ENCODE results near the gene PDE1C. TPM values are rescaled to one million over a fixed set of nuclear protein-coding genes. Genes with fewer than 3 reads are reported as not detected.

PDE1C gene
- total RNA-seq, 2 experiments from 2014 or later = not detected

- Mint-ChIP-seq H3K27ac (no peak overlapping the region), H3K9me3 (peaks cover 2% of the 10 kb centered on the region), H3K4me3 (no peak overlapping the region), H3K36me3 (no peaks in the 10 kb centered on the region), H3K27me3 (no peaks in the 10 kb centered on the region), H3K4me1 (ENCODE audit: low read depth) (no peaks in the 10 kb centered on the region)
- ChIA-PET CTCF (no interaction called here), POLR2A (no interaction called here)
- intact Hi-C loops (cut with micrococcal nuclease) = no loop called here
- DNase-seq = no peak
These were observed 293.6 kb downstream of the PDE1C start for GRCh38 chr7:31776616-31777015.

DNA sequence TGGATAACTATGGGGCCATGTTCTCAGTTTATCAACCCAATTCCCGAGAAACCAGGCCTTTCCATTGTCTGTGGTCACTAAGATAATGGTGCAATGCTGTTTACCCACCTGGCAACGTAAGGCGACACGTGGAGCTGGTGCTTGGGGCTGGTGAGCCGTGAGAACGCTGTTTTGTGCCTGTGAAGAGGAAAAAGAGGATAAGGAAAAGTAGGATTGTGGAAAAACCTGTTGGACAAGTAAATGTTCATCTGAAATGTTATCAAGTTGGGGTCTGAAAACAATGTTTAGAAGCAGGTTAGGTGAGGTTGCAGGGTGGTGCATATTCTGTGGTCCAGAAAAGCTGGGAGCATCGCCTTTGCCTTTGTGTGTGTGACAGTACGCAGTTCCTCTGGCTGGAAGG is 294.7 kb downstream of the PDE1C start:
- Mint-ChIP-seq H3K27me3 (no peaks in the 10 kb centered on the region), H3K27ac (no peak overlapping the region), H3K36me3 (no peaks in the 10 kb centered on the region), H3K4me3 (no peak overlapping the region), H3K9me3 (peaks cover 5% of the 10 kb centered on the region), H3K4me1 (ENCODE audit: low read depth) (no peaks in the 10 kb centered on the region)
- no peak for DNase-seq
- ChIA-PET CTCF (no interaction called here), POLR2A (no interaction called here)
- intact Hi-C loops (cut with micrococcal nuclease) = no loop called here

DNA sequence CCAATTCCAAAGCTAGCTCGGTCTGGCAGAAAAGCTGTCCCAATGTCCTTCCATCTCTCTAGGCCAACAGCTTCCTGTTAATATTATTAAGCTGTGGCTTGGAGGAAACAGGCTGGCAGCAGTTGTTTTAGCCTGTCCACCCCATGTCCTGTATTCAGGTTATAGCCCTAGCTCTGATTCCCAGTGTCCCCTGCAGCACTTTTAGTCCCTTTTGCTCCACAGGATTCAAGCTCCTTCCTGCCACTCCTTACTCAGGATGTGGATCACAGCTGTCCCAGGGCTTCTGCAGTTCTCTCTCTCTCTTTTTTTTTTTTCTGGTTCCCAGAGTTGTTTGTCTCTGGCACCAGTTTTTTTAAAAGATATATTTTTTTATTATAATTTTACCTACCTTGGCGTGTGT is 298.0 kb downstream of the PDE1C start:
- peaks cover 5% of the 10 kb centered on the region for H3K9me3 Mint-ChIP-seq
- POLR2A ChIA-PET = interaction anchor here (0.6 kb wide), 1 partner anchor 1193 kb away, joined by 4 read pairs; no protein-coding TSS in a partner anchor

DNA sequence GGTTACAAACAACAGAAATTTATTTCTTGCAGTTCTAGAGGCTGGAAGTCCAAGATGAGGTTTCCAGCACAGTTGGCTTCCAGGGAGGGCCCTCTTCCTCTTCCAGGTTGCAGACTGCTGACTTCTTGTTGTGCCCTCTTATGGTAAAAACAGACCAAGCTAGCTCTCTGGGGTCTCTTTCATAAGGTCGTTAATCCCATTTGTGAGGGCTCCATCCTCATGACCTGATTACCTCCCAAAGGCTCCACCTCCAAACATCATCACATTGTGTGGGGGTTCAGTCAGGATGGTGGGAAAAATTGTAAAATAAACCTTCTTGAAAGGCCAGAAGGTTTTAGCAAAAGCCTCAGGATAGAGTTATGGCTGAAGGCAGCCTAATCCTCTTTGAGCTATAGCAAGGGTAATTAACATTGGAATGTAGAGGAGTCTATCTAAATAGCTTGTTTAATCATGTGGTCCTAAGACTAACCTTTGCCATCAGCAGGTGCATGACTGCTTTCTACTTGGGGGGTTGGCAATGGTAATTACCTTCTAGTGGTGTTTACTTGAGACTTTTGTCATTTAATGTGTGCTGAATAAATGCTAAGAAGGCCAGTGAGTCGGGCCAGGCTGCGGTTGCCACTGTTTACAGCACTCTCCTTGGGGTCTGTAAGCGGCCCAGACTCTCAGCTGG is 302.4 kb downstream of the PDE1C start:
- Mint-ChIP-seq H3K27ac (no peak overlapping the region), H3K4me1 (ENCODE audit: low read depth) (no peaks in the 10 kb centered on the region), H3K27me3 (no peaks in the 10 kb centered on the region), H3K36me3 (no peaks in the 10 kb centered on the region), H3K4me3 (no peak overlapping the region), H3K9me3 (peaks cover 3% of the 10 kb centered on the region)
- no peak for DNase-seq
- ChIA-PET CTCF (no interaction called here), POLR2A (interaction anchor here (0.6 kb wide), 1 partner anchor 55 kb away, joined by 5 read pairs; no protein-coding TSS in a partner anchor)
- intact Hi-C loops (cut with micrococcal nuclease) = no loop called here

More for the DNA sequence above, 298.0 kb downstream of the PDE1C start:
- H3K36me3 Mint-ChIP-seq = no peaks in the 10 kb centered on the region
- H3K4me3 Mint-ChIP-seq = no peak overlapping the region
- no peaks in the 10 kb centered on the region for H3K4me1 Mint-ChIP-seq (ENCODE audit: low read depth)
- no peak overlapping the region for H3K27ac Mint-ChIP-seq
- no peaks in the 10 kb centered on the region for H3K27me3 Mint-ChIP-seq
- intact Hi-C loops (cut with micrococcal nuclease) = no loop called here
- DNase-seq = no peak
- CTCF ChIA-PET = no interaction called here

GRCh38 chr7:31764462-31764861 is 305.7 kb downstream of the PDE1C start:
- Mint-ChIP-seq H3K27me3 (no peaks in the 10 kb centered on the region), H3K9me3 (no peaks in the 10 kb centered on the region), H3K4me3 (no peak overlapping the region), H3K27ac (no peak overlapping the region), H3K4me1 (ENCODE audit: low read depth) (no peaks in the 10 kb centered on the region), H3K36me3 (no peaks in the 10 kb centered on the region)
- intact Hi-C loops (cut with micrococcal nuclease) = no loop called here
- no peak for DNase-seq
- ChIA-PET POLR2A (no interaction called here), CTCF (no interaction called here)

DNA sequence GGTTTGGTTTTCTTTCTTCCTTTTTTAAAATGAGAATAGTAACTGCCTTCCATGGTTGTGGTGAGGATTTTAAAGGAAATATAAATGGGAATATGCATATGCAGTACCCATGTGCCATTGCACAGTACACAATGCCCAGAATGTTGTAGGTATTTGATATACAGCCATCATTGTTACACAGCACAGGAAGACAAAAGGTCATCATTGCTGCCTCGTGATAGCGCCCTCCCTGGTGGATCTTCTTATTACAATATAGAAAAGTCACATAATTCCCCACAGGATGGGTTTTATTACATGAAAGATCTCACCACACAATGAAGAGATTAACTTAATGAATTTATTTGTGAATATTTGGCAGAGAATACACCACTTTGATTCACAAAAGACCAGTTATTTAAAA is 306.7 kb downstream of the PDE1C start:
- CTCF ChIA-PET = interaction anchor here (0.8 kb wide), 1 partner anchor 18 kb away, joined by 3 read pairs; no protein-coding TSS in a partner anchor
- H3K4me3 Mint-ChIP-seq = no peak overlapping the region
- H3K4me1 Mint-ChIP-seq (ENCODE audit: low read depth) = no peaks in the 10 kb centered on the region
- H3K9me3 Mint-ChIP-seq = no peaks in the 10 kb centered on the region
- no peak for DNase-seq
- H3K36me3 Mint-ChIP-seq = no peaks in the 10 kb centered on the region
- POLR2A ChIA-PET = no interaction called here
- no peaks in the 10 kb centered on the region for H3K27me3 Mint-ChIP-seq
- H3K27ac Mint-ChIP-seq = no peak overlapping the region
- intact Hi-C loops (cut with micrococcal nuclease) = no loop called here

GRCh38 chr7:31761646-31762045 is 308.6 kb downstream of the PDE1C start:
- no peaks in the 10 kb centered on the region for H3K27me3 Mint-ChIP-seq
- POLR2A ChIA-PET = no interaction called here
- H3K4me3 Mint-ChIP-seq = no peak overlapping the region
- no peaks in the 10 kb centered on the region for H3K36me3 Mint-ChIP-seq
- DNase-seq = no peak
- H3K9me3 Mint-ChIP-seq = peaks cover 5% of the 10 kb centered on the region
- intact Hi-C loops (cut with micrococcal nuclease) = no loop called here
- no peak overlapping the region for H3K27ac Mint-ChIP-seq
- CTCF ChIA-PET = no interaction called here
- H3K4me1 Mint-ChIP-seq (ENCODE audit: low read depth) = no peaks in the 10 kb centered on the region

- Mint-ChIP-seq H3K4me3 (no peak overlapping the region), H3K4me1 (ENCODE audit: low read depth) (no peaks in the 10 kb centered on the region), H3K36me3 (no peaks in the 10 kb centered on the region), H3K27ac (no peak overlapping the region), H3K27me3 (no peaks in the 10 kb centered on the region), H3K9me3 (peaks cover 5% of the 10 kb centered on the region)
- POLR2A ChIA-PET = no interaction called here
- CTCF ChIA-PET = no interaction called here
- intact Hi-C loops (cut with micrococcal nuclease) = no loop called here
- DNase-seq = no peak
These were observed 311.5 kb downstream of the PDE1C start for GRCh38 chr7:31758755-31759154.

DNA sequence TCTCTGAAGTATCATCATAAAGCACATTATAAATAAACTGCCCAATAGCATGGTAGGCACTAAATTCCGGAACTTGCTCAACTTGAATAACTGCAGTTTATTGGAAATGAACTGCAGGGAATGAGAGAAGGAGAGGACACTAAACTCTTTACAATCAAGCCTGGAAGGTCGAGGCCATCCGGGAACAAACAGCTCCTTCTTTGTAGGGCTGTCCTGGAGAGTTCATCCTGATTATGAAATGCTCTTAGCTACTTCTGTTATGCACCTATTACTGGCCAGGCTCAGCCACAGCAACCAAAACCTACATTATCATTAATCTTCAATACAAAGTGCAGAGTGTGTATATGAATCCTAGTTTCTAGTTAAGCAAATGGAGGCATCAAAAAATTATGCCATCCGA is 318.5 kb downstream of the PDE1C start:
- no peaks in the 10 kb centered on the region for H3K4me1 Mint-ChIP-seq (ENCODE audit: low read depth)
- CTCF ChIA-PET = no interaction called here
- intact Hi-C loops (cut with micrococcal nuclease) = no loop called here
- H3K27ac Mint-ChIP-seq = no peak overlapping the region
- no peak overlapping the region for H3K4me3 Mint-ChIP-seq
- no peaks in the 10 kb centered on the region for H3K9me3 Mint-ChIP-seq
- POLR2A ChIA-PET = no interaction called here
- DNase-seq = no peak
- H3K36me3 Mint-ChIP-seq = no peaks in the 10 kb centered on the region
- H3K27me3 Mint-ChIP-seq = peaks cover 2% of the 10 kb centered on the region

DNA sequence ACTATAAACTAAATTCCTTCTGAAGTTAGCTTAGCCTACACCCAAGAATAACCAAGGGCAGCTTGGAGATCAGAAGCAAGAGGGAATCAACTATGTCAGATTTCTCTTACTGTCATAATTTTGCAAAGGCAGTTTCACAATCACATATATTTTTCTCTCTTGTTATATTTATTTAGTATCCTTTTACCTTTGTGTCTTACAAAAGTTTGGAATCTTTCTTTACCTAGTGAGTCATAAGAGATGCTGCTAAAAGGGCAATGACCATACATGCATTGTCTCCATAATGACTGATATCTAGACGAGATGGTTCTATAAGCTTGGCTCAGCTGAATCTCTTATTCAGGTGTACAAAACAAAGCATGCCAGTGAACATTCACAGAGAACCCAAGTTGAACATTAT is 322.1 kb downstream of the PDE1C start:
- no peak overlapping the region for H3K27ac Mint-ChIP-seq
- DNase-seq = no peak
- H3K36me3 Mint-ChIP-seq = no peaks in the 10 kb centered on the region
- no peaks in the 10 kb centered on the region for H3K4me1 Mint-ChIP-seq (ENCODE audit: low read depth)
- no peaks in the 10 kb centered on the region for H3K9me3 Mint-ChIP-seq
- no peak overlapping the region for H3K4me3 Mint-ChIP-seq
- intact Hi-C loops (cut with micrococcal nuclease) = loop anchor here (10.0 kb wide), 1 partner anchor 597 kb away; no protein-coding TSS in a partner anchor
- ChIA-PET CTCF (no interaction called here), POLR2A (no interaction called here)
- peaks cover 2% of the 10 kb centered on the region for H3K27me3 Mint-ChIP-seq

DNA sequence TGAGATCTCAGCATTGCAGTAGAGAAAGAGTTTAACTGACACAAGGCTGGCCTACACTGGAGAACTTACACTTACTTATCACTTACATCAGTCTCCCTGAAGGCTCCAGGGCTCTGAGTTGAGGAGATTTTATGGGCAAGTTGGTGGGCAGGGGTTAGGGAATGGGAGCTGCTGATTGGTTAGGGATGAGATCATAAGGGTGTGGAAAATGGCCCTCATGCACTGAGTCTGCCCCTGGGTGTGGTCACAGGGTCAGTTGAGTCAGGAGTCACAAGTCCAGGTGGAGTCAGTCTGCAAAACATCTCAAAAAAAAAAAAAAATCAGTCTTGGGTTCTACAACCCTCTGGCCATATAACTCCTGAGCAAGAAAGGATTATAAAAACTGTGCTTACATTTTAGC is 322.7 kb downstream of the PDE1C start:
- POLR2A ChIA-PET = no interaction called here
- Mint-ChIP-seq H3K36me3 (no peaks in the 10 kb centered on the region), H3K27ac (no peak overlapping the region), H3K4me3 (no peak overlapping the region), H3K4me1 (ENCODE audit: low read depth) (no peaks in the 10 kb centered on the region), H3K9me3 (no peaks in the 10 kb centered on the region), H3K27me3 (peaks cover 2% of the 10 kb centered on the region)
- DNase-seq = no peak
- CTCF ChIA-PET = no interaction called here
- intact Hi-C loops (cut with micrococcal nuclease) = loop anchor here (10.0 kb wide), 1 partner anchor 597 kb away; no protein-coding TSS in a partner anchor

- no peaks in the 10 kb centered on the region for H3K36me3 Mint-ChIP-seq
- no peak overlapping the region for H3K27ac Mint-ChIP-seq
- intact Hi-C loops (cut with micrococcal nuclease) = loop anchor here (2.0 to 10.0 kb wide), 2 partner anchors 466 to 600 kb away; no protein-coding TSS in a partner anchor
- no peaks in the 10 kb centered on the region for H3K9me3 Mint-ChIP-seq
- ChIA-PET CTCF (interaction anchor here (1.7 kb wide), 1 partner anchor 461 kb away, joined by 5 read pairs; no protein-coding TSS in a partner anchor), POLR2A (no interaction called here)
- H3K27me3 Mint-ChIP-seq = peaks cover 1% of the 10 kb centered on the region
- H3K4me1 Mint-ChIP-seq (ENCODE audit: low read depth) = no peaks in the 10 kb centered on the region
- DNase-seq = peak; percentile 55
- H3K4me3 Mint-ChIP-seq = no peak overlapping the region
These were observed 325.8 kb downstream of the PDE1C start for GRCh38 chr7:31744294-31744874.

- no peak overlapping the region for H3K4me3 Mint-ChIP-seq
- H3K4me1 Mint-ChIP-seq (ENCODE audit: low read depth) = no peaks in the 10 kb centered on the region
- no peak for DNase-seq
- H3K9me3 Mint-ChIP-seq = no peaks in the 10 kb centered on the region
- H3K27me3 Mint-ChIP-seq = no peaks in the 10 kb centered on the region
- no peaks in the 10 kb centered on the region for H3K36me3 Mint-ChIP-seq
- intact Hi-C loops (cut with micrococcal nuclease) = loop anchor here (10.0 kb wide), 1 partner anchor 603 kb away; no protein-coding TSS in a partner anchor
- POLR2A ChIA-PET = no interaction called here
- no peak overlapping the region for H3K27ac Mint-ChIP-seq
- CTCF ChIA-PET = no interaction called here
These were observed 328.4 kb downstream of the PDE1C start for GRCh38 chr7:31741852-31742251.
